Keratinocyte (primary cell): ENCODE data around the gene ALDH9A1. TPM values are rescaled to one million over a fixed set of nuclear protein-coding genes. Genes with fewer than 3 reads are reported as not detected.

Source experiments
- DNase-seq: peaks from one replicate; pipeline ENCODE4 v3.0.0-alpha.2; 2011; ENCODE audit warnings: low read depth, missing footprints, low spot score
- FAIRE-seq: peaks from 2 replicates; lab custom pipeline; 2011; peaks lifted over from hg19 to GRCh38; lab: Jason Lieb, UNC
- H2AFZ ChIP-seq: 2 replicates; pipeline ENCODE4 v1.6.0; 2012; ENCODE audit warnings: low read length, control low read depth, inconsistent platforms; ENCODE audit not compliant: control insufficient read depth
- H3K27ac ChIP-seq: 2 replicates; pipeline ENCODE4 v1.5.1; 2011; ENCODE audit warnings: low read length; ENCODE audit not compliant: control insufficient read depth, insufficient read depth
- H3K27me3 ChIP-seq: 3 replicates; pipeline ENCODE4 v1.6.0; 2011; ENCODE audit warnings: low read length; ENCODE audit not compliant: control insufficient read depth, insufficient read depth; ENCODE audit errors: extremely low read depth
- H3K36me3 ChIP-seq, 2 experiments: 2 replicates in 1 of 2; 3 replicates in 1 of 2; pipeline ENCODE4 v1.5.1; 2011; ENCODE audit warnings: low read length in 2 of 2, mild to moderate bottlenecking in 1 of 2; ENCODE audit not compliant: control insufficient read depth in 2 of 2, insufficient read depth in 2 of 2; ENCODE audit errors: extremely low read depth in 1 of 2
- H3K4me1 ChIP-seq: 3 replicates; pipeline ENCODE4 v1.5.1; 2011; ENCODE audit warnings: low read length; ENCODE audit not compliant: control insufficient read depth, insufficient read depth; ENCODE audit errors: extremely low read depth
- H3K4me2 ChIP-seq: 3 replicates; pipeline ENCODE4 v1.6.0; 2011; ENCODE audit warnings: low read depth, low read length; ENCODE audit not compliant: control insufficient read depth, insufficient read depth; ENCODE audit errors: extremely low read depth
- H3K4me3 ChIP-seq, 3 experiments: fragments of 200-600 bp in 1 of 3; sonication (generic) in 1 of 3; 2 replicates in 2 of 3; 3 replicates in 1 of 3; pipeline ENCODE4 v1.5.1; 2011 to 2016; ENCODE audit warnings: low read length in 3 of 3, mild to moderate bottlenecking in 3 of 3, control low read depth in 2 of 3, inconsistent platforms in 1 of 3, low read depth in 1 of 3, mixed read lengths in 1 of 3, mixed run types in 1 of 3, moderate library complexity in 1 of 3; ENCODE audit not compliant: control insufficient read depth in 2 of 3, insufficient read depth in 2 of 3; ENCODE audit errors: extremely low read depth in 1 of 3
- H3K79me2 ChIP-seq: 2 replicates; pipeline ENCODE4 v1.6.0; 2012; ENCODE audit warnings: low read length; ENCODE audit not compliant: control insufficient read depth, insufficient read depth
- H3K9ac ChIP-seq: 3 replicates; pipeline ENCODE4 v1.6.0; 2011; ENCODE audit warnings: low read length; ENCODE audit not compliant: control insufficient read depth, insufficient read depth; ENCODE audit errors: extremely low read depth
- H3K9me1 ChIP-seq: 3 replicates; pipeline ENCODE4 v1.6.0; 2011; ENCODE audit warnings: low read length; ENCODE audit not compliant: control insufficient read depth, insufficient read depth; ENCODE audit errors: extremely low read depth
- H3K9me3 ChIP-seq: 2 replicates; pipeline ENCODE4 v1.5.1; 2012; ENCODE audit warnings: low read depth, low read length; ENCODE audit not compliant: control insufficient read depth
- H4K20me1 ChIP-seq: 3 replicates; pipeline ENCODE4 v1.6.0; 2011; ENCODE audit warnings: low read length; ENCODE audit not compliant: control insufficient read depth, insufficient read depth; ENCODE audit errors: extremely low read depth
- CTCF ChIP-seq, 3 experiments: IDR thresholded peaks in 1 of 3; conservative IDR thresholded peaks in 1 of 3; optimal IDR thresholded peaks in 1 of 3; 2 replicates in 2 of 3; 3 replicates in 1 of 3; pipeline versions ENCODE3 to v1.5.1; 2011; ENCODE audit warnings: low read length in 3 of 3, mild to moderate bottlenecking in 3 of 3, moderate library complexity in 2 of 3, control low read depth in 1 of 3, inconsistent platforms in 1 of 3; ENCODE audit not compliant: insufficient read depth in 2 of 3; ENCODE audit errors: extremely low read depth in 1 of 3
- EZH2 ChIP-seq: IDR thresholded peaks from one replicate; pipeline ENCODE4 v1.6.1; 2012; ENCODE audit warnings: inconsistent platforms, mild to moderate bottlenecking, low read length, moderate library complexity
- dilution Hi-C: fragments of 300-500 bp; cut with MboI; formaldehyde crosslinking; loops from one replicate; pipeline ENCODE4 v1.7.0; 2020; ENCODE audit warnings: low sequenced_read_pairs; ENCODE audit not compliant: extremely low pct_ligation_motif_present
- polyA plus RNA-seq, 5 experiments: library from polyadenylated mRNA; depleted of rRNA in 3 of 5; stranded (reverse) in 3 of 5; stranded (forward) in 1 of 5; unstranded in 1 of 5; fragments of >200 nt; gene quantifications; 1 replicate in 1 of 5; 2 replicates in 3 of 5; 3 replicates in 1 of 5; pipeline versions ENCODE4 v1.2.1 to v1.2.3, GENCODE V29; 2011 to 2012; ENCODE audit warnings: missing spikeins in 2 of 5, low read depth in 1 of 5, low replicate concordance in 1 of 5

The ALDH9A1 gene
- polyA plus RNA-seq, 1 donor (not counting 4 experiments of a cell fraction or from before 2014, with no cell fraction given): 77.4 TPM

- H3K9me1 ChIP-seq: no peaks in the 10 kb centered on the region
- no peaks in the 10 kb centered on the region for H3K9me3 ChIP-seq
- FAIRE-seq (no peak), DNase-seq (no peak)
- H4K20me1 ChIP-seq: no peaks in the 10 kb centered on the region
- H3K4me1 ChIP-seq: peaks cover 20% of the 10 kb centered on the region
- H3K27ac ChIP-seq: no peak overlapping the region
- no peaks in the 10 kb centered on the region for H3K36me3 ChIP-seq
- no peak overlapping the region for H3K4me3 ChIP-seq
- H3K27me3 ChIP-seq: no peaks in the 10 kb centered on the region
- H3K9ac ChIP-seq: no peak overlapping the region
- no peak overlapping the region for H3K4me2 ChIP-seq
- peaks cover 16% of the 10 kb centered on the region for H3K79me2 ChIP-seq
- H2AFZ ChIP-seq: no peak overlapping the region
- TF ChIP-seq EZH2 (no peak), CTCF (optimal IDR thresholded peaks at IDR 0.05 in 1 of 3, IDR thresholded peaks at IDR 0.05 in 1 of 3, conservative IDR thresholded peaks at IDR 0.05 in 1 of 3; ENCODE audit: extremely low read depth in 1 of 3, insufficient read depth in 2 of 3, low read length in 3 of 3) (no peak)
- dilution Hi-C loops: no loop called here
These were observed 69.2 kb downstream of the ALDH9A1 start for GRCh38 chr1:165629151-165629550.

GRCh38 chr1:165628147-165628822, 70.1 kb downstream of the ALDH9A1 start:
- FAIRE-seq: no peak
- H3K4me1 ChIP-seq: peaks cover 13% of the 10 kb centered on the region
- H3K9me1 ChIP-seq: no peaks in the 10 kb centered on the region
- TF ChIP-seq CTCF (optimal IDR thresholded peaks at IDR 0.05 in 1 of 3, IDR thresholded peaks at IDR 0.05 in 1 of 3, conservative IDR thresholded peaks at IDR 0.05 in 1 of 3; ENCODE audit: extremely low read depth in 1 of 3, insufficient read depth in 2 of 3, low read length in 3 of 3) (no peak), EZH2 (no peak)
- no peaks in the 10 kb centered on the region for H3K27me3 ChIP-seq
- H3K9me3 ChIP-seq: no peaks in the 10 kb centered on the region
- H4K20me1 ChIP-seq: no peaks in the 10 kb centered on the region
- no peak overlapping the region for H3K4me2 ChIP-seq
- H3K9ac ChIP-seq: no peak overlapping the region
- no peaks in the 10 kb centered on the region for H3K36me3 ChIP-seq
- no peak overlapping the region for H3K4me3 ChIP-seq
- dilution Hi-C loops: no loop called here
- no peak for DNase-seq
- H3K27ac ChIP-seq: no peak overlapping the region
- H2AFZ ChIP-seq: no peak overlapping the region
- peaks cover 9% of the 10 kb centered on the region for H3K79me2 ChIP-seq
